ENCODE results near the gene AFAP1.

DNA sequence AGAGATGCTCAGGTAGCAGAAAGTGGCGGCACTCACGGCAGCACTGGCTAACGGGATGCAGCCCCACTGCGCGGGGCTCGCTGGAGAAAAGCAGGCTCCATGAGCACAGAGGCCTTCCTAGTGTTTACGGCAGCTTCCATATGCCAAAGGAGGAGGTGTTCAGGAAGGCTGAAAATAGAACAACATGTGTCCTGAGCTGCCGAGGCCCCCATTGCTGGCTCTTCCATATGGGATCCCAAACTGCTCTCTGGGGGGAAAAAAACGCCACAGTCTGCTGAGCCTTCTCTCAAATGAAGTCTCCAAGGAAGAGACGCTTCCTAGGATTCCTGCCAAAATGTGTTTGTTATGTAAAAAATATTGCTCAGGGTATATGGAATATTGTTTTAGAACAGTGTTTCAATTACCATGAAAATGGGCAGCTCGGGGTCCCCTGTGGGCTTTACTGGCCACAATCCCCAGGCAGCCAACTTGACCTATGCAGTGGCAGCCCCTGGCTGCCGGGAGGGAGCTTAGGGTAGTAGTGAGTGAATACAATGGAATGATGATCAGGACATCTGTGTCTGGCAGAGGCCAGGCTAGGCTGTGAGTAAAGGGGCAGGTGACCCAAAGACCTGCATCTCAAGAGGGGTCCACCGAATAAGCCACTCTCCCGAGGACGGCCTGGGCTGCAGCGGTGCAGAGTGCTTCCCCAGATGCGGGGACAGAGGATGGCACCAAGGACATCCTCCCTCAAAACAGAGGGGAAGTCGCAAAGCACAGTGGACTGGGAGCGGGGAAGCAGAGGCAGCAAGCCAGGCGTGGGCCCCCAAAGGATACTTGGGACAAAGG, 170.1 kb downstream of the AFAP1 start:
- TF ChIP-seq, protein P1, sequence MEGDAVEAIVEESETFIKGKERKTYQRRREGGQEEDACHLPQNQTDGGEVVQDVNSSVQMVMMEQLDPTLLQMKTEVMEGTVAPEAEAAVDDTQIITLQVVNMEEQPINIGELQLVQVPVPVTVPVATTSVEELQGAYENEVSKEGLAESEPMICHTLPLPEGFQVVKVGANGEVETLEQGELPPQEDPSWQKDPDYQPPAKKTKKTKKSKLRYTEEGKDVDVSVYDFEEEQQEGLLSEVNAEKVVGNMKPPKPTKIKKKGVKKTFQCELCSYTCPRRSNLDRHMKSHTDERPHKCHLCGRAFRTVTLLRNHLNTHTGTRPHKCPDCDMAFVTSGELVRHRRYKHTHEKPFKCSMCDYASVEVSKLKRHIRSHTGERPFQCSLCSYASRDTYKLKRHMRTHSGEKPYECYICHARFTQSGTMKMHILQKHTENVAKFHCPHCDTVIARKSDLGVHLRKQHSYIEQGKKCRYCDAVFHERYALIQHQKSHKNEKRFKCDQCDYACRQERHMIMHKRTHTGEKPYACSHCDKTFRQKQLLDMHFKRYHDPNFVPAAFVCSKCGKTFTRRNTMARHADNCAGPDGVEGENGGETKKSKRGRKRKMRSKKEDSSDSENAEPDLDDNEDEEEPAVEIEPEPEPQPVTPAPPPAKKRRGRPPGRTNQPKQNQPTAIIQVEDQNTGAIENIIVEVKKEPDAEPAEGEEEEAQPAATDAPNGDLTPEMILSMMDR (IDR thresholded peaks at IDR 0.05): no peak
- no peak for TF ChIP-seq EZH2 (IDR thresholded peaks at IDR 0.05; ENCODE audit: borderline replicate concordance, insufficient read depth, low read depth, low read length, poor library complexity, severe bottlenecking)

All from B cell (primary cell).